ENCODE results near the gene PLXDC2.

Gene PLXDC2

DNA sequence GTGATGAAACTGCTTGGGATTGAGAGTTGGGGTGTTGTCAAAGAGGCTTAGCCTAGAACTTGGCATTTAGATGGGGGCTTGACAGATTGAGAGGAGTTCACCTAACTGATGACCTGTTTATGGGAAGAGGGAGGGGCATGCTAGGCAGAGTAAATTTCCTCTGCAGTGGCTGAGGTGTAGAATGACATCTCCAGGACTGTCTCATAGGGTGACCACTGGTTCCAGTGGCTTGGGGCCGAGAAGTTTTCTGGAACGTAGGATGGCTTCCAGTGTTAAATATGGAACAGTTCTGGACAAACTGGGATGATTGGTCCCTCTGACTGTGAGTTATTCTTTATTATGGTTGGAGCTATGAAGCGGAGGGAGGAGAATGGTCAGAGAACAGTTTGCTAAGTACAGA, 186.4 kb downstream of the PLXDC2 start:
- Histone ChIP-seq H4K20me1 (ENCODE audit: insufficient read depth, low read length) (no peaks in the 10 kb centered on the region), H3K27ac (ENCODE audit: low read length) (no peak overlapping the region), H3K27me3 (ENCODE audit: insufficient read depth, low read length, poor library complexity) (no peaks in the 10 kb centered on the region), H2AFZ (ENCODE audit: low read depth, low read length) (no peak overlapping the region), H3K4me3 (ENCODE audit: low read depth in 1 of 2, low read length in 2 of 2) (no peak overlapping the region), H3K9me3 (ENCODE audit: insufficient read depth, low read length, severe bottlenecking) (no peaks in the 10 kb centered on the region), H3K9ac (ENCODE audit: low read depth, low read length) (no peak overlapping the region), H3K36me3 (ENCODE audit: insufficient read depth, low read length) (no peaks in the 10 kb centered on the region), H3K4me1 (ENCODE audit: insufficient read depth, low read length) (no peaks in the 10 kb centered on the region), H3K79me2 (ENCODE audit: insufficient read depth, low read length) (no peaks in the 10 kb centered on the region), H3K4me2 (ENCODE audit: insufficient read depth, low read length) (no peak overlapping the region)
- no peak for TF ChIP-seq EZH2 (IDR thresholded peaks at IDR 0.05; ENCODE audit: borderline replicate concordance, low read depth, low read length, severe bottlenecking)
- TF ChIP-seq, protein P1, sequence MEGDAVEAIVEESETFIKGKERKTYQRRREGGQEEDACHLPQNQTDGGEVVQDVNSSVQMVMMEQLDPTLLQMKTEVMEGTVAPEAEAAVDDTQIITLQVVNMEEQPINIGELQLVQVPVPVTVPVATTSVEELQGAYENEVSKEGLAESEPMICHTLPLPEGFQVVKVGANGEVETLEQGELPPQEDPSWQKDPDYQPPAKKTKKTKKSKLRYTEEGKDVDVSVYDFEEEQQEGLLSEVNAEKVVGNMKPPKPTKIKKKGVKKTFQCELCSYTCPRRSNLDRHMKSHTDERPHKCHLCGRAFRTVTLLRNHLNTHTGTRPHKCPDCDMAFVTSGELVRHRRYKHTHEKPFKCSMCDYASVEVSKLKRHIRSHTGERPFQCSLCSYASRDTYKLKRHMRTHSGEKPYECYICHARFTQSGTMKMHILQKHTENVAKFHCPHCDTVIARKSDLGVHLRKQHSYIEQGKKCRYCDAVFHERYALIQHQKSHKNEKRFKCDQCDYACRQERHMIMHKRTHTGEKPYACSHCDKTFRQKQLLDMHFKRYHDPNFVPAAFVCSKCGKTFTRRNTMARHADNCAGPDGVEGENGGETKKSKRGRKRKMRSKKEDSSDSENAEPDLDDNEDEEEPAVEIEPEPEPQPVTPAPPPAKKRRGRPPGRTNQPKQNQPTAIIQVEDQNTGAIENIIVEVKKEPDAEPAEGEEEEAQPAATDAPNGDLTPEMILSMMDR (IDR thresholded peaks at IDR 0.05; ENCODE audit: borderline replicate concordance, extremely low read depth, low read length, poor library complexity, severe bottlenecking): no peak
- no peak for DNase-seq
- ATAC-seq (ENCODE audit: insufficient read depth, low read depth): no peak

DNA sequence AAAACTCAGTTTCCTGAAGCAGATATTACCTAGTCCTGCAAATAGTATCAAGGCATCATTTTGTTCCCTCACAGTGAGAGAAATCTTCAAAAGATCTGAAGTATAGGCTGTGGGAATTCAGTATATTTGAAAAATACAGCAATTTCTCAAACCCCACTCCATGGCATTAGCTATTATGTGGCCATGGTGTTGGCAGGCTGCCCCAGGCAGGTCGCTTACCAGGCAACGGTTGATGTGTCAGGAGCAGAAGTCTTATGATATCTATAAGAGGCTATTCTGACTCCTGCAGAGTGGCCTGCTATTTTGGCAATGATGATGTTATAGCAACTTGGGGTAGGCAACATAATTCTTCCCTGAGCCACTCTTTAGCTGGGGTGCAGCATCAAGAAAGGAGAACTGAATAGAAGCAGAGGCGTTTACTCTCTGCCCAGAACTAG, 187.9 kb downstream of the PLXDC2 start:
- Histone ChIP-seq H3K9me3 (ENCODE audit: insufficient read depth, low read length, severe bottlenecking) (no peaks in the 10 kb centered on the region), H3K9ac (ENCODE audit: low read depth, low read length) (no peak overlapping the region), H3K4me2 (ENCODE audit: insufficient read depth, low read length) (no peak overlapping the region), H3K27ac (ENCODE audit: low read length) (no peak overlapping the region), H3K4me3 (ENCODE audit: low read depth in 1 of 2, low read length in 2 of 2) (no peak overlapping the region), H3K4me1 (ENCODE audit: insufficient read depth, low read length) (no peaks in the 10 kb centered on the region), H4K20me1 (ENCODE audit: insufficient read depth, low read length) (no peaks in the 10 kb centered on the region), H2AFZ (ENCODE audit: low read depth, low read length) (no peak overlapping the region), H3K27me3 (ENCODE audit: insufficient read depth, low read length, poor library complexity) (no peaks in the 10 kb centered on the region), H3K79me2 (ENCODE audit: insufficient read depth, low read length) (no peaks in the 10 kb centered on the region), H3K36me3 (ENCODE audit: insufficient read depth, low read length) (no peaks in the 10 kb centered on the region)
- DNase-seq (no peak), ATAC-seq (ENCODE audit: insufficient read depth, low read depth) (no peak)
- TF ChIP-seq EZH2 (IDR thresholded peaks at IDR 0.05; ENCODE audit: borderline replicate concordance, low read depth, low read length, severe bottlenecking): no peak

DNA sequence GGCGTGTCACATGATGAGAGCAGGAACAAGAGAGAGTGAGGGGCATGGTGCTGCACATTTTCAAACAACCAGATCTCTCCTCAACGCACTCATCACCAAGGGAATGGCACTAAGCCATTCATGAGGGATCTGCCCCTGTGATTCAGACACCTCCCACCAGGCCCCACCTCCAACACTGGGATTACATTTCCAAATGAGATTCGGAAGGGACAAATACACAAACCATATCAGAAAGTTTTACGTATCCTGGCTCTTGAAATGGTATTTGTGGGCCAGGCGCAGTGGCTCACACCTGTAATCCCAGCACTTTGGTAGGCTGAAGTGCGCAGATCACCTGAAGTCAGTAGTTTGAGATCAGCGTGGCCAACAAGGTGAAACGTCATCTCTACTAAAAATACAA, 189.4 kb downstream of the PLXDC2 start:
- no peak for ATAC-seq (ENCODE audit: insufficient read depth, low read depth)
- TF ChIP-seq, protein P1 (IDR thresholded peaks at IDR 0.05; ENCODE audit: borderline replicate concordance, extremely low read depth, low read length, poor library complexity, severe bottlenecking): no peak
- TF ChIP-seq EZH2 (IDR thresholded peaks at IDR 0.05; ENCODE audit: borderline replicate concordance, low read depth, low read length, severe bottlenecking): no peak
- Histone ChIP-seq H3K4me1 (ENCODE audit: insufficient read depth, low read length) (no peaks in the 10 kb centered on the region), H3K36me3 (ENCODE audit: insufficient read depth, low read length) (no peaks in the 10 kb centered on the region), H3K4me3 (ENCODE audit: low read depth in 1 of 2, low read length in 2 of 2) (no peak overlapping the region), H2AFZ (ENCODE audit: low read depth, low read length) (no peak overlapping the region), H3K79me2 (ENCODE audit: insufficient read depth, low read length) (no peaks in the 10 kb centered on the region), H3K4me2 (ENCODE audit: insufficient read depth, low read length) (no peak overlapping the region), H3K27me3 (ENCODE audit: insufficient read depth, low read length, poor library complexity) (no peaks in the 10 kb centered on the region), H4K20me1 (ENCODE audit: insufficient read depth, low read length) (no peaks in the 10 kb centered on the region), H3K9me3 (ENCODE audit: insufficient read depth, low read length, severe bottlenecking) (no peaks in the 10 kb centered on the region), H3K27ac (ENCODE audit: low read length) (no peak overlapping the region), H3K9ac (ENCODE audit: low read depth, low read length) (no peak overlapping the region)
- no peak for DNase-seq

DNA sequence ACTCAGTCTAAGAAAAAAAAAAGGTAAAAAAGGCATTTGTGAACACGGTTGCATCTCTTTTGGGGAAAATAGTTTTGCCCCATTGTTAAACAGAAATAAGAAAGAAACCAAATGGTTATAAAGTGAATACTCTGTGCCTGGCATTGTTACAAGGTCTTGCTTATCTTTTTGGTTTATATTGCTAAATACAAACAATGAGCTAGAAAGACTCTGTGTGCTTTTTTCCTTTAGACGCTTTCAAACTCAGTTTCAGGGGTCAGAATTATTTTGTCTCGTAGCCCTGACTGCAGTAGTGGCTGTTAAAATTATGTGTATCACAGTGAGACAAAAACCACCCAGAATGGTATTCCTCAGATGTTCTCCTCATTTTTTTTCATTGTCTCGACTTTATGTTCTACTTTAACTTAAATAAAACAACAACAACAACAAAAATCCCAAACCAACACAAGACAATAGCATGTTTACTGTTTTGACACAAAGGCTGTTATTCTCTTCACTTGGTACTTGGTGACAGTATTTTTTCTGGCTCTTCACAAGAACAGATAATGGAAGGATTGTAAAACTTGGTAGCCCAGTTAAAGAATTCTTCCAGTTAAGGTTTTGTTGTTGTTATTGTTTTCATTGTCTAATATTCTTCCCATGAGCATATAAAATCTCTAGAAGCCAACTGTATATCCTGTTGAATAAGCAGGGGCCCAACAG, 190.1 kb downstream of the PLXDC2 start:
- Histone ChIP-seq H3K27me3 (ENCODE audit: insufficient read depth, low read length, poor library complexity) (no peaks in the 10 kb centered on the region), H3K27ac (ENCODE audit: low read length) (no peak overlapping the region), H3K36me3 (ENCODE audit: insufficient read depth, low read length) (no peaks in the 10 kb centered on the region), H3K9ac (ENCODE audit: low read depth, low read length) (no peak overlapping the region), H3K4me1 (ENCODE audit: insufficient read depth, low read length) (no peaks in the 10 kb centered on the region), H4K20me1 (ENCODE audit: insufficient read depth, low read length) (no peaks in the 10 kb centered on the region), H3K79me2 (ENCODE audit: insufficient read depth, low read length) (no peaks in the 10 kb centered on the region), H3K4me2 (ENCODE audit: insufficient read depth, low read length) (no peak overlapping the region), H3K9me3 (ENCODE audit: insufficient read depth, low read length, severe bottlenecking) (no peaks in the 10 kb centered on the region), H3K4me3 (ENCODE audit: low read depth in 1 of 2, low read length in 2 of 2) (no peak overlapping the region), H2AFZ (ENCODE audit: low read depth, low read length) (no peak overlapping the region)
- no peak for ATAC-seq (ENCODE audit: insufficient read depth, low read depth)
- TF ChIP-seq, protein P1 (IDR thresholded peaks at IDR 0.05; ENCODE audit: borderline replicate concordance, extremely low read depth, low read length, poor library complexity, severe bottlenecking): no peak
- no peak for TF ChIP-seq EZH2 (IDR thresholded peaks at IDR 0.05; ENCODE audit: borderline replicate concordance, low read depth, low read length, severe bottlenecking)
- DNase-seq: no peak

Data from DND-41 (cell line).